ENCODE measurements around the gene GIT2.

Gene GIT2

GRCh38 chr12:109983432-109984142 lies 12.6 kb downstream of the GIT2 start:
- Histone ChIP-seq H3K4me3 (no peak overlapping the region), H3K36me3 (replicated peaks) (peaks cover 56% of the 10 kb centered on the region), H3K9me3 (no peaks in the 10 kb centered on the region), H3K27me3 (ENCODE audit: low read depth) (no peaks in the 10 kb centered on the region), H3K4me1 (no peaks in the 10 kb centered on the region)
- DNase-seq (ENCODE audit: low spot score in 2 of 2), result no peak
- in situ Hi-C loops (cut with MboI; ENCODE audit: low sequenced_read_pairs), result no loop called here

DNA sequence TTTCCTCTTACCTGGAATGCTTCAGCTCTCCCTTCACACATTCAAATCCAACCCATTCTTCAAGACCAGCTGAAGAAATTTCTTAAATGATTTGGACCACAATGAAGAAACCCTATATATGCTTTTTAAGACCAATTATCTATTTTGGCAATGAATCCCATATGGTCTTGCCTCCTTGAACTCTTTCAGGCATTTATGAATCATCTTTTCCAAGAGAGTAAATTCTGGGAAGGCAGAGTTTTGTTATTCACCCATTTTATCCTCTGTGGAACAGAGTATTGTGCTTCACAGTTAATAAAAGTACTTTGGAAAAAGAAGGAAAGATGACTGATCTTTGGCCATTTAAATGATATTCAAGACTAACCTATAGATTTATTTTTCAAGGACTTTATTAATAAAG lies 14.0 kb downstream of the GIT2 start:
- Histone ChIP-seq H3K9me3 (no peaks in the 10 kb centered on the region), H3K4me3 (no peak overlapping the region), H3K27me3 (ENCODE audit: low read depth) (no peaks in the 10 kb centered on the region), H3K4me1 (no peaks in the 10 kb centered on the region), H3K36me3 (replicated peaks) (peaks cover 49% of the 10 kb centered on the region)
- in situ Hi-C loops (cut with MboI; ENCODE audit: low sequenced_read_pairs), result no loop called here
- DNase-seq (ENCODE audit: low spot score in 2 of 2), result no peak

DNA sequence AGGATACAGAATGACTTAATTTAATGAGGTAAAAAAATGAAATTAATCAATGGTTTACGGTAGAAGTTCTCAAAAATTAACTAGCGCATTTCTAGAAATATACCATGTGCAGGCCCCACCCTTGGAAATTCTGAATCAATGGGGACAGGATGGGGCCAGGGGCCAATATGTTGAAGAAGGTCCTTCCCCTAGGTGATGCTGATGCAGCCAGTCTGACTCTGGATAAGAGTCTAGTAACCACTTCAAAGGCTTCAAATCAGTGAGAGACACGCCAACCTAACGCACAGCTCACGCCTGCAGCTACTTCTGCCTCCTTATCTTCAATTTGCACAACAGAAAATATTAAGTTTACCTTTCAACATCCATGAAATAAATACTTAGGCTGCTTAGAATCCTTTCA lies 14.9 kb downstream of the GIT2 start:
- Histone ChIP-seq H3K4me1 (no peaks in the 10 kb centered on the region), H3K27me3 (ENCODE audit: low read depth) (no peaks in the 10 kb centered on the region), H3K9me3 (no peaks in the 10 kb centered on the region), H3K4me3 (no peak overlapping the region), H3K36me3 (replicated peaks) (peaks cover 53% of the 10 kb centered on the region)
- in situ Hi-C loops (cut with MboI; ENCODE audit: low sequenced_read_pairs), result no loop called here
- no peak for DNase-seq (ENCODE audit: low spot score in 2 of 2)

DNA sequence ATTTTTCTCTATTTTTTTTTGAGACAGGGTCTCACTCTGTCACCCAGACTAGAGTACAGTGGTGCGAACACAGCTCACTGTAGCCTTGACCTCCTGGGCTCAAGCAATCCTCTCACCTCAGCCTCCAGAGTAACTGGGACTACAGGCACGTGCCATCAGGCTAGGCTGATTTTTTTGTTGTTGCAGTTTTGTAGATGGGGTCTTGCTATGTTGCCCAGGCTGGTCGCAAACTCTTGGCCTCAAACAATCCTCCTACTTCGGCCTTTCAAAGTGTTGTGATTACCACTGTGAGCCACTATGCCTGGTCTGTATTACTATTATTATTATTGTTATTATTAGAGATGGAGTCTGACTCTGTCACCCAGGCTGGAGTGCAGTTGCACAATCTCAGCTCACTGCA lies 23.3 kb downstream of the GIT2 start:
- H3K9me3 ChIP-seq, result no peaks in the 10 kb centered on the region
- no peak for DNase-seq (ENCODE audit: low spot score in 2 of 2)
- H3K4me3 ChIP-seq, result no peak overlapping the region
- in situ Hi-C loops (cut with MboI; ENCODE audit: low sequenced_read_pairs), result no loop called here
- H3K4me1 ChIP-seq, result no peaks in the 10 kb centered on the region
- H3K36me3 ChIP-seq (replicated peaks), result peaks cover 21% of the 10 kb centered on the region
- no peaks in the 10 kb centered on the region for H3K27me3 ChIP-seq (ENCODE audit: low read depth)

DNA sequence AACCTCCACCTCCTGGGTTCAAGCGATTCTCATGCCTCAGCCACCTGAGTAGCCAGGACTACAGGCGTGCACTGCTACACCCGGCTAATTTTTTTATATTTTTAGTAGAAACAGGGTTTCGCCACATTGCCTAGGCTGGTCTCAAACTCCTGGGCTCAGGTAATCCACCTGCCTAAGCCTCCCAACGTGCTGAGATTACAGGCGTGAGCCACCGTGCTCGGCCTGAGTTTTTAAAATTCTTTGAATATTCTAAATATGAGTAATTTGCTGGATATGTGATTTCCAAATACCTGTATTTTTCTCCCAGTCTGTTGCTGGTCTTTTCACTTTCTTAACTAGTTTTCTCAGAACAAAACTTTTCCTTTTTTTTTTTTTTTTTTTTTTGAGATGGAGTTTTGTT lies 27.4 kb downstream of the GIT2 start:
- H3K4me1 ChIP-seq, result no peaks in the 10 kb centered on the region
- no peak overlapping the region for H3K4me3 ChIP-seq
- H3K36me3 ChIP-seq (replicated peaks), result peaks cover 12% of the 10 kb centered on the region
- H3K27me3 ChIP-seq (ENCODE audit: low read depth), result no peaks in the 10 kb centered on the region
- no peaks in the 10 kb centered on the region for H3K9me3 ChIP-seq
- no peak for DNase-seq (ENCODE audit: low spot score in 2 of 2)
- in situ Hi-C loops (cut with MboI; ENCODE audit: low sequenced_read_pairs), result no loop called here

DNA sequence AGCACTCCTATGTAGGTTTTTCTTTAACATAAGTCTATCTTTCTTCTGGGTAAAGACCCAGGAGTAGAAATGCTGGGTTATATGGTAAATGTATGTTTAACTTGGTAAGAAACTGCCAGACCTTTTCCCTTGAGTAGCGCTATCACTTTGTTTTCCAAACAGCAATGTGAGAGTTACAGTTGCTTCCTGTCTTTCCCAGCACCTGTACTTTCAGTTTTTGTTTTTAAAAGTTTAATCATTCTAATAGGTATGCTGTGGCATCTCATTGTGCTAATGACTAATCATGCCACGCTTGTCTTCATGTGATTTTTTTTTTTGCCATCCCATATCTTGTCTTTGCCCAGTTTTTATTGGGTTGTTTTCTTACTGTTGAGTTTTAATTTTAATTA lies 28.1 kb downstream of the GIT2 start:
- Histone ChIP-seq H3K36me3 (replicated peaks) (peaks cover 15% of the 10 kb centered on the region), H3K4me3 (no peak overlapping the region), H3K9me3 (no peaks in the 10 kb centered on the region), H3K27me3 (ENCODE audit: low read depth) (no peaks in the 10 kb centered on the region), H3K4me1 (no peaks in the 10 kb centered on the region)
- in situ Hi-C loops (cut with MboI; ENCODE audit: low sequenced_read_pairs), result no loop called here
- no peak for DNase-seq (ENCODE audit: low spot score in 2 of 2)

DNA sequence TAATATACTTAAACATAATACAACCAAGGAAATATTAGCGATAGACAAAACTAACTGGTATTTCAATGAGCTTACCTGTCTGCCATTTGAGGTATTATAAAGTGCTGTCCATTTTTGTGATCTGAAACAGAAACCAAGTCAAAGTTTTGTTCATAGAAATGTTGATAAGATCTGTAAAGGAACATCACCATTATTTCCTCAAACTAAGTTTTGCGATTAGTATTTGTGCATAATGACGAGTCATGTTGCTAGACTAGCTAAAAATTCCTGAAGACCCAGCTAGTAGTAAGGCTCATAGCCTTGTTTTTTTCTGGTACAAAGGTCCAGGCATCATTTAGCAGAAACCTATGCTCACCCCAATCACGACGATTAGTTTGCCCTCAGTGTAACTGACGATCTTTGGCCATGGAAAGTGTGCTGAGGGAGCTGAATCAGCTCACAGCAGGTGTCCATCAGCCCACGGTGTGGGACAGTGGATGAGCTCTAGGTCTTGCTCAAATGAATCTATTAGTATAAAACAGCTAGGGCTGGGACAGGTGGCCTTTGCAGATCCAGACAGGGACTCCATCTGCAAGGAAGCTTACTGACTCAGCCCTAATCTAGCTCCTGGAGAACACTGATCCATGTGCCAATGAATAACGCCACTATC lies 28.7 kb downstream of the GIT2 start:
- Histone ChIP-seq H3K27me3 (ENCODE audit: low read depth) (no peaks in the 10 kb centered on the region), H3K4me3 (no peak overlapping the region), H3K4me1 (no peaks in the 10 kb centered on the region), H3K9me3 (no peaks in the 10 kb centered on the region), H3K36me3 (replicated peaks) (peaks cover 15% of the 10 kb centered on the region)
- in situ Hi-C loops (cut with MboI; ENCODE audit: low sequenced_read_pairs), result no loop called here
- DNase-seq (ENCODE audit: low spot score in 2 of 2), result no peak

DNA sequence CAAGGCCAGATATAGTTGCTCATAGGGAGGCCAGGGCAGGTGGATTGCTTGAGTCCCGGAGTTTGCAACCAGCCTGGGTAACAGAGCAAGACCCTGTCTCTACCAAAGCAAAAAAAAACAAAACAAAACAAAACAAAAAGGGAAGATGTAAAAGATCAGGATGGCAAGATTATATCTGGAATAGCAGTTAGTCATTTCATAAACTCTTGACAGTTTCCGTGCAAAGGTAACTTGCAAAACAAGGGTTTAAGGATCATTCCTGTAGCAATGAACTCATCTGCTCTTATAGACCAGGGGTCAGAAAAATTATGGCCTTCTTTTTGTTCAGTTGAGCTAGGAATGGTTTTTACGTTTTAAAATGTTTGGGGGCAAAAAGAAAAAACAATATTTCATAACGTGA lies 29.6 kb downstream of the GIT2 start:
- in situ Hi-C loops (cut with MboI; ENCODE audit: low sequenced_read_pairs), result no loop called here
- no peak overlapping the region for H3K4me3 ChIP-seq
- no peaks in the 10 kb centered on the region for H3K4me1 ChIP-seq
- no peaks in the 10 kb centered on the region for H3K27me3 ChIP-seq (ENCODE audit: low read depth)
- no peaks in the 10 kb centered on the region for H3K9me3 ChIP-seq
- peaks cover 18% of the 10 kb centered on the region for H3K36me3 ChIP-seq (replicated peaks)
- no peak for DNase-seq (ENCODE audit: low spot score in 2 of 2)

DNA sequence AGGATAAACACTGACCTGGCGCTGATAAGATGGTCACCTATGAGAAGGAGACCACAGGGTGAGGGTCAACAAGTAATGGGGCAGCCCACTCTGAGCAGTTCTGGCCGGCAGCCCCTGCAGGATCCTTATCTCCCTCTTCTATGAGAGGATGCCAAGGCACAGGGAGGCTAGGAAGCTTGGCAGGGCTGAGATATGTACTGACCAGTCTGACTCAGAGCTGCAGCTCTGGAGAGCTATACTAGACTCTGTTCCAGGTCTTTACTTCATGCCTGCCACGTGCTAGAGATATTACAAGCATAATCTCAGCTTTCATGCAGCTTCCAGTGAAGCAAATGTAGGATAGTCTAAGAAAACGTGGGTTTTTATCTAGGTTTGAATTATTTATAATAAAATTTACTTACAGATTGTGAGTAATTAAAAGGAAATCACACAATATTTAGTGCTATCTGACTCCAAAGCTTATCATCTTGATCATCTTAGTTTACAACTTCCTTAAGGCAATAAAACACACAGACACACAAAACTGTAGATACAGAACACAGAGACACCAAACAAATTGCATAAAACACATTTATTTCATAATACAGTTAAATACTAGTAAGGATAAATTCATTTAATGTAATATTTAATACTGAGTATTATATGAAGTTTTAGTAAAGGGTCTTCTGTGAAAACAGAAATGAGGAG lies 32.3 kb downstream of the GIT2 start:
- no peak for DNase-seq (ENCODE audit: low spot score in 2 of 2)
- in situ Hi-C loops (cut with MboI; ENCODE audit: low sequenced_read_pairs), result no loop called here
- Histone ChIP-seq H3K9me3 (no peaks in the 10 kb centered on the region), H3K36me3 (replicated peaks) (peaks cover 23% of the 10 kb centered on the region), H3K27me3 (ENCODE audit: low read depth) (no peaks in the 10 kb centered on the region), H3K4me3 (no peak overlapping the region), H3K4me1 (no peaks in the 10 kb centered on the region)

DNA sequence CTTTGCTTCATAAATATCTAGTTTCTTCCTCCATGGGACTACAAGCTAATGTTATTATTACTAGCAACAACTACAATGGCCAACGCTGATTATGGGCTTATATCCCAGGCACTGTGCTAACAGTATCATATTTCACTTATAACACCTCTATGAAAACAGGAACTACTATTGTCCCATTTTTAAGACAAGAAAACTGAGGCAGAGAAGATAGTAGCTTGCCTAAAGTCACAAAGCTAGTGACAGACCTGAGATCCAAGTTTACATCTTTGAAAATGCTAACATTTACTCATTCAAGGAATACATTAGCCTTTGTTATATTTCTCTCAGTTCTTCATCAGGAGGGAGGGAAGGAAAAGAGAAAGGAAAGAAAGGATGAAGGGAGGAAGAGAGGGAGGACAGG lies 32.8 kb downstream of the GIT2 start:
- H3K27me3 ChIP-seq (ENCODE audit: low read depth), result no peaks in the 10 kb centered on the region
- H3K9me3 ChIP-seq, result no peaks in the 10 kb centered on the region
- H3K36me3 ChIP-seq (replicated peaks), result peaks cover 27% of the 10 kb centered on the region
- H3K4me1 ChIP-seq, result no peaks in the 10 kb centered on the region
- in situ Hi-C loops (cut with MboI; ENCODE audit: low sequenced_read_pairs), result no loop called here
- no peak for DNase-seq (ENCODE audit: low spot score in 2 of 2)
- H3K4me3 ChIP-seq, result no peak overlapping the region

DNA sequence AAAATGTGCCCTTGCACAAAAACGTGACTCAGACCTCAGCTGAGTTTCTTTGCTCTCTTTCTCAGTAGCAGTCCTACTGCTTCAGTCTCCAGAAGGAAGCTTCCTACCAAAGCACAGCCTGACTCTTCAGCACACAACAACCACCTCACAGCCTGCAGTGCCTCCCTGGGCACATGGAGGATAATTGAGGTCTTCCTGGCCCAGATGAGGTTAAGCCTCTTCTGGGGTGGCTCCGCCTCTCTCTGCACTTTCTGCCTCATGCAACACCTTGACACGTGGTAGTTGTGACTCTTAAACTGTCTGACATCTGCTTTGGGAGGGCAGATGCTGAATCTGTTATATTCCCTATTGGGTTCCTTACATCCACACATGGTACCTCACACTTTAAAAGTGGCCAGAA lies 33.8 kb downstream of the GIT2 start:
- H3K4me1 ChIP-seq, result no peaks in the 10 kb centered on the region
- H3K27me3 ChIP-seq (ENCODE audit: low read depth), result no peaks in the 10 kb centered on the region
- in situ Hi-C loops (cut with MboI; ENCODE audit: low sequenced_read_pairs), result no loop called here
- no peak overlapping the region for H3K4me3 ChIP-seq
- peaks cover 27% of the 10 kb centered on the region for H3K36me3 ChIP-seq (replicated peaks)
- DNase-seq (ENCODE audit: low spot score in 2 of 2), result no peak
- H3K9me3 ChIP-seq, result no peaks in the 10 kb centered on the region

GRCh38 chr12:109961612-109962011 lies 34.6 kb downstream of the GIT2 start:
- no peak for DNase-seq (ENCODE audit: low spot score in 2 of 2)
- in situ Hi-C loops (cut with MboI; ENCODE audit: low sequenced_read_pairs), result no loop called here
- Histone ChIP-seq H3K4me1 (no peaks in the 10 kb centered on the region), H3K9me3 (no peaks in the 10 kb centered on the region), H3K36me3 (replicated peaks) (peaks cover 27% of the 10 kb centered on the region), H3K27me3 (ENCODE audit: low read depth) (no peaks in the 10 kb centered on the region), H3K4me3 (no peak overlapping the region)

- Histone ChIP-seq H3K9me3 (no peaks in the 10 kb centered on the region), H3K36me3 (replicated peaks) (peaks cover 27% of the 10 kb centered on the region), H3K4me1 (no peaks in the 10 kb centered on the region), H3K27me3 (ENCODE audit: low read depth) (no peaks in the 10 kb centered on the region), H3K4me3 (no peak overlapping the region)
- in situ Hi-C loops (cut with MboI; ENCODE audit: low sequenced_read_pairs), result no loop called here
- no peak for DNase-seq (ENCODE audit: low spot score in 2 of 2)
Measured at GRCh38 chr12:109961201-109961600, 35.0 kb downstream of the GIT2 start.

- H3K36me3 ChIP-seq (replicated peaks), result peaks cover 19% of the 10 kb centered on the region
- in situ Hi-C loops (cut with MboI; ENCODE audit: low sequenced_read_pairs), result no loop called here
- no peaks in the 10 kb centered on the region for H3K27me3 ChIP-seq (ENCODE audit: low read depth)
- no peaks in the 10 kb centered on the region for H3K4me1 ChIP-seq
- no peak for DNase-seq (ENCODE audit: low spot score in 2 of 2)
- H3K9me3 ChIP-seq, result no peaks in the 10 kb centered on the region
- H3K4me3 ChIP-seq, result no peak overlapping the region
Measured at GRCh38 chr12:109959411-109960093, 36.6 kb downstream of the GIT2 start.

All from HAP-1 (cell line).